HepG2 (cell line): ENCODE data around the gene GPHN. TPM values are rescaled to one million over a fixed set of nuclear protein-coding genes. Genes with fewer than 3 reads are reported as not detected.

Experiments
- ATAC-seq: fragments of 200-7000 bp; cut with Tn5 transposase; 3 replicates; pipeline ENCODE4 v1.9.1; 2020; ENCODE audit warnings: mild to moderate bottlenecking, moderate library complexity
- BruUV-seq: library from RNA; stranded (reverse); fragments of 400-500 nt; replicated peaks from 2 replicates; lab custom pipeline; 2021; lab: Mats Ljungman, UMichigan
- CTCF ChIA-PET: fragments of 300-600 bp; formaldehyde crosslinking; extraction: SDS; loops from one replicate; lab custom pipeline; 2021; ENCODE audit warnings: low total read pairs, inconsistent platforms, low intra/inter-chr PET ratio; lab: Yijun Ruan, JAX
- POLR2A ChIA-PET: fragments of 350-600 bp; sonication (Branson Sonifier 250); formaldehyde crosslinking; loops from one replicate; lab custom pipeline; 2020; ENCODE audit warnings: antibody characterized with exemption, inconsistent platforms; lab: Yijun Ruan, JAX
- DNase-seq: peaks from one replicate; pipeline ENCODE4 v3.0.0-alpha.2; 2015; ENCODE audit warnings: low spot score
- FAIRE-seq: peaks from 3 replicates; lab custom pipeline; 2011; peaks lifted over from hg19 to GRCh38; lab: Jason Lieb, UNC
- H2AFZ ChIP-seq: one replicate; pipeline ENCODE4 v1.6.1; 2011; ENCODE audit warnings: low read length, inconsistent platforms
- H3K27ac ChIP-seq: fragments of 300-600 bp; 3 replicates; pipeline ENCODE4 v1.8.0; 2011; ENCODE audit warnings: mixed run types, mild to moderate bottlenecking, mixed read lengths, low read length, inconsistent platforms; ENCODE audit not compliant: insufficient read depth; ENCODE audit errors: extremely low read length
- H3K27me3 ChIP-seq, 2 experiments: fragments of 200-600 bp in 1 of 2; 2 replicates in 1 of 2; 3 replicates in 1 of 2; pipeline versions ENCODE4 v1.6.0 to v1.8.0; 2011; ENCODE audit warnings: low read length in 2 of 2, mild to moderate bottlenecking in 2 of 2, moderate library complexity in 2 of 2, inconsistent platforms in 1 of 2; ENCODE audit not compliant: insufficient read depth in 2 of 2, control insufficient read depth in 1 of 2
- H3K36me3 ChIP-seq, 2 experiments: fragments of 200-600 bp in 1 of 2; replicated peaks in 1 of 2; 2 replicates in 1 of 2; 3 replicates in 1 of 2; pipeline versions ENCODE4 v1.5.1 to v1.8.0; 2011; ENCODE audit warnings: low read length in 2 of 2, inconsistent platforms in 1 of 2; ENCODE audit not compliant: insufficient read depth in 2 of 2, control insufficient read depth in 1 of 2
- H3K4me1 ChIP-seq: 2 replicates; pipeline ENCODE4 v1.5.1; 2012; ENCODE audit warnings: low read length, inconsistent platforms; ENCODE audit not compliant: insufficient read depth
- H3K4me2 ChIP-seq: 2 replicates; pipeline ENCODE4 v1.6.0; 2011; ENCODE audit warnings: low read depth, low read length, inconsistent platforms
- H3K4me3 ChIP-seq, 3 experiments: fragments of 200-600 bp in 1 of 3; sonication (generic), shearing (Covaris generic) in 1 of 3; replicated peaks in 1 of 3; 2 replicates each; pipeline ENCODE4 v1.5.1; 2011 to 2016; ENCODE audit warnings: low read length in 3 of 3, inconsistent platforms in 2 of 3, low read depth in 2 of 3, mild to moderate bottlenecking in 2 of 3, control low read depth in 1 of 3, mixed read lengths in 1 of 3; ENCODE audit not compliant: insufficient read depth in 1 of 3
- H3K79me2 ChIP-seq: one replicate; pipeline ENCODE4 v1.6.1; 2011; ENCODE audit warnings: low read length, inconsistent platforms; ENCODE audit not compliant: insufficient read depth
- H3K9ac ChIP-seq: 2 replicates; pipeline ENCODE4 v1.6.0; 2011; ENCODE audit warnings: mild to moderate bottlenecking, low read depth, low read length, inconsistent platforms; ENCODE audit not compliant: insufficient read depth
- H3K9me3 ChIP-seq: 2 replicates; pipeline ENCODE4 v1.5.1; 2012; ENCODE audit warnings: mild to moderate bottlenecking, low read length
- H4K20me1 ChIP-seq: 2 replicates; pipeline ENCODE4 v1.6.0; 2011; ENCODE audit warnings: inconsistent platforms, mild to moderate bottlenecking, low read length, moderate library complexity; ENCODE audit not compliant: insufficient read depth
- CREB1 ChIP-seq, 2 experiments: fragments of 450-650 bp in 1 of 2; IDR thresholded peaks; 2 replicates each; pipeline ENCODE4 v1.6.1; 2016 to 2017; ENCODE audit warnings: control low read depth in 1 of 2, mild to moderate bottlenecking in 1 of 2, missing compliant biosample characterization in 1 of 2, missing genetic modification characterization in 1 of 2
- DPF2 ChIP-seq: sonication (generic); formaldehyde crosslinking; IDR thresholded peaks from 2 replicates; pipeline ENCODE4 v1.4.0; 2020; ENCODE audit warnings: mild to moderate bottlenecking, low read depth, missing genetic modification reagents, borderline replicate concordance
- FOXA1 ChIP-seq, 2 experiments: fragments of 450-650 bp in 1 of 2; sonication (generic) in 1 of 2; formaldehyde crosslinking in 1 of 2; IDR thresholded peaks; 2 replicates each; pipeline versions ENCODE4 v1.4.0 to v1.6.1; 2016 to 2020; ENCODE audit warnings: missing genetic modification reagents in 1 of 2
- GZF1 ChIP-seq: sonication (generic); formaldehyde crosslinking; IDR thresholded peaks from 2 replicates; pipeline ENCODE4 v1.5.1; 2020; ENCODE audit warnings: mild to moderate bottlenecking, missing genetic modification reagents
- IKZF1 ChIP-seq: fragments of 450-650 bp; IDR thresholded peaks from 2 replicates; pipeline ENCODE4 v1.7.1; 2016
- JARID2 ChIP-seq: sonication (generic); formaldehyde crosslinking; IDR thresholded peaks from 2 replicates; pipeline ENCODE4 v1.8.1; 2023; ENCODE audit warnings: missing genetic modification reagents, inconsistent platforms; ENCODE audit not compliant: insufficient replicate concordance
- KDM1A ChIP-seq: IDR thresholded peaks from 2 replicates; pipeline ENCODE4 v1.6.1; 2016; ENCODE audit warnings: missing compliant biosample characterization
- NFE2L2 ChIP-seq: fragments of 150-350 bp; IDR thresholded peaks from 2 replicates; pipeline ENCODE4 v1.6.1; 2014; ENCODE audit warnings: low read length
- REXO4 ChIP-seq: sonication (generic); formaldehyde crosslinking; IDR thresholded peaks from 2 replicates; pipeline ENCODE4 v1.8.0; 2022; ENCODE audit warnings: missing genetic modification reagents, mild to moderate bottlenecking, borderline replicate concordance
- TCF7L2 ChIP-seq: IDR thresholded peaks from 2 replicates; pipeline ENCODE4 v1.6.1; 2011; ENCODE audit warnings: mild to moderate bottlenecking, low read depth, low read length, moderate library complexity
- ZBTB1 ChIP-seq: sonication (generic); formaldehyde crosslinking; IDR thresholded peaks from 2 replicates; pipeline ENCODE4 v1.4.0; 2020; ENCODE audit warnings: missing genetic modification reagents, borderline replicate concordance
- ZFP1 ChIP-seq: IDR thresholded peaks from 2 replicates; pipeline ENCODE4 v1.6.1; 2016
- ZNF256 ChIP-seq: sonication (generic); formaldehyde crosslinking; conservative IDR thresholded peaks from 2 replicates; pipeline ENCODE4 v1.4.0; 2020; ENCODE audit warnings: missing genetic modification reagents
- ZNF335 ChIP-seq: sonication (generic); formaldehyde crosslinking; IDR thresholded peaks from 2 replicates; pipeline ENCODE4 v1.4.0; 2020; ENCODE audit warnings: missing genetic modification reagents
- ZNF441 ChIP-seq: sonication (generic); formaldehyde crosslinking; IDR thresholded peaks from 2 replicates; pipeline ENCODE4 v1.7.0; 2021; ENCODE audit warnings: missing genetic modification reagents, borderline replicate concordance
- ZNF75D ChIP-seq: sonication (generic); formaldehyde crosslinking; IDR thresholded peaks from 2 replicates; pipeline ENCODE4 v1.8.1; 2023; ENCODE audit warnings: missing genetic modification reagents, mild to moderate bottlenecking, borderline replicate concordance
- WGBS: methylation state at CpG from one replicate; pipeline ENCODE4 v1.1.6; 2017; ENCODE audit warnings: low lambda C conversion rate; 5-methylcytosine and 5-hydroxymethylcytosine counted together
- in situ Hi-C: cut with HindIII; loops from 2 replicates; pipeline ENCODE4 v1.10.0; 2017; ENCODE audit warnings: low pct_unique_long_range_greater_than_20kb; ENCODE audit not compliant: extremely low pct_ligation_motif_present
- intact Hi-C: fragments of 100-400 bp; cut with micrococcal nuclease; formaldehyde crosslinking; loops from one replicate; pipeline ENCODE4 v1.10.0; 2022; ENCODE audit not compliant: unreplicated experiment
- polyA plus RNA-seq, 8 experiments: library from polyadenylated mRNA; depleted of rRNA in 3 of 8; stranded (reverse) in 7 of 8; unstranded in 1 of 8; fragments of >200 nt; fragmentation: Illumina TruSeq in 4 of 8; extraction: Trizol in 4 of 8; gene quantifications; 2 replicates each; pipeline versions ENCODE4 v1.2.1 to v1.2.3, GENCODE V29; 2011 to 2016; ENCODE audit warnings: low read depth in 4 of 8, missing spikeins in 1 of 8, mixed read lengths in 1 of 8; ENCODE audit not compliant: insufficient read depth in 1 of 8
- total RNA-seq, 5 experiments: library from RNA; depleted of rRNA; stranded (reverse); fragments of >200 nt; fragmentation: Illumina TruSeq; extraction: Trizol; gene quantifications; 2 replicates each; pipeline ENCODE4 v1.2.3, GENCODE V29; 2016; ENCODE audit warnings: low read depth in 1 of 5
- TF ChIP-seq, protein P1 (sequence below): sonication (generic); formaldehyde crosslinking; IDR thresholded peaks from 2 replicates; pipeline ENCODE4 v1.5.1; 2020; ENCODE audit warnings: missing genetic modification reagents, mild to moderate bottlenecking, borderline replicate concordance
- TF ChIP-seq, protein P2 (sequence below): IDR thresholded peaks from 2 replicates; pipeline ENCODE4 v1.6.1; 2012; ENCODE audit warnings: inconsistent platforms
- TF ChIP-seq, protein P3 (sequence below): sonication (generic); formaldehyde crosslinking; conservative IDR thresholded peaks from 2 replicates; pipeline ENCODE4 v1.8.1; 2023; ENCODE audit warnings: missing genetic modification reagents

The GPHN gene
- total and polyA plus RNA-seq, 2 of the 13 experiments (the other 11 are each of a cell fraction or from before 2014, with no cell fraction given): 12.7 to 19.2 TPM

DNA sequence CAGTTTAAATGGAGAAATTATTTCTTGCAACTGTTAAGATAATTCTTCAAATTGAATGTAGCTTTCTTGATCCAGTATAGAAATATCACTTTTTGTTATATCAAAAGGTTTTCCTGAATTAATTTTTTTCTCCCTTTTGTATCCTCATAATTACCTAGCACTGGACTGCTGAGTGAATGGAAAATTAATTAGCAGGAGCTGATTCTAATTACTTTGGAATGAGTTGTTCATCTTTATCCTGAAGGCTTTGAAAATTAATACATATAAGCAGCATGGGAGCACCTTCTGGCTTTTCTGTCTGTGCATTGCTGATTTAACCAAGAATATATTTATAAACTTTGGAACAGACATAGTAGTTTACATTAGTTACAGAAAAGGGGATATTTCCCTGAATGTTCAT, 373.6 kb downstream of the GPHN start:
- ATAC-seq (no peak), FAIRE-seq (no peak), DNase-seq (no peak)
- Histone ChIP-seq H3K4me1 (no peaks in the 10 kb centered on the region), H3K9ac (no peak overlapping the region), H3K36me3 (no peaks in the 10 kb centered on the region), H3K27ac (no peak overlapping the region), H3K27me3 (no peaks in the 10 kb centered on the region), H3K4me3 (no peak overlapping the region), H3K4me2 (no peak overlapping the region), H4K20me1 (no peaks in the 10 kb centered on the region), H3K79me2 (no peaks in the 10 kb centered on the region), H2AFZ (no peak overlapping the region), H3K9me3 (no peaks in the 10 kb centered on the region; the same call in 1 of the 2 replicates)
- intact Hi-C loops (no loop called here), in situ Hi-C loops (no loop called here)
- TF ChIP-seq GZF1 (CRISPR knock-in tag): no peak
- TF ChIP-seq JARID2 (CRISPR knock-in tag): no peak
- no peak for TF ChIP-seq ZNF441 (CRISPR knock-in tag)
- no peak for TF ChIP-seq REXO4 (CRISPR knock-in tag)
- no peak for TF ChIP-seq IKZF1
- TF ChIP-seq ZNF256: no peak
- TF ChIP-seq FOXA1 (IDR thresholded peaks at IDR 0.05): no peak
- no peak for TF ChIP-seq FOXA1 (CRISPR knock-in tag; IDR thresholded peaks at IDR 0.05)
- no peak for TF ChIP-seq ZNF75D (CRISPR knock-in tag)
- ChIA-PET POLR2A (no interaction called here), CTCF (no interaction called here)
- BruUV-seq: no TSS peak

DNA sequence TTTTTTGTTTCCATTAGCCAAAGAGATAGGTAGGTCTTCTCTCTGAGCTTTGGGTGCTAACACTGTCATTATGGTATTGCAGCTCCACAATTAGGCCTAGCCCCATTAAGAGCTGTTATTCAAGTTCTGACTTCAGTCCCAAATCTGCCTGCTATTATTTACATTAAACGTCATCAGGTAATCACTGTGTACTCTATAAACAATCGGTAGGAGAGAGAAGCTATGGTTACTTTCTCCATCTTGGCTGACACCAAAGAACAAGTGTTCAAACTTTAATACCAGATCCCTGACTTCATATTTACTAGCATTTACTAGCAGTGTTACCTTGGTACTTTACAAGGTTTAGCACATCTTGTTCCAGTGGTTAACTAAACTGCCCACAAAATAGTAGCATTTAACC, 376.2 kb downstream of the GPHN start:
- Histone ChIP-seq H3K4me1 (no peaks in the 10 kb centered on the region), H4K20me1 (no peaks in the 10 kb centered on the region), H3K36me3 (no peaks in the 10 kb centered on the region), H3K27ac (no peak overlapping the region), H2AFZ (no peak overlapping the region), H3K4me3 (no peak overlapping the region), H3K9ac (no peak overlapping the region), H3K9me3 (no peaks in the 10 kb centered on the region), H3K79me2 (no peaks in the 10 kb centered on the region), H3K27me3 (no peaks in the 10 kb centered on the region), H3K4me2 (no peak overlapping the region)
- FAIRE-seq (no peak), ATAC-seq (no peak), DNase-seq (no peak)
- in situ Hi-C loops (no loop called here), intact Hi-C loops (no loop called here)
- BruUV-seq: no TSS peak
- ChIA-PET POLR2A (no interaction called here), CTCF (no interaction called here)
- WGBS: 97% methylated on average over 2 of the region's 2 CpGs
- TF ChIP-seq DPF2 (CRISPR knock-in tag): no peak
- no peak for TF ChIP-seq ZNF335
- TF ChIP-seq, protein P1, sequence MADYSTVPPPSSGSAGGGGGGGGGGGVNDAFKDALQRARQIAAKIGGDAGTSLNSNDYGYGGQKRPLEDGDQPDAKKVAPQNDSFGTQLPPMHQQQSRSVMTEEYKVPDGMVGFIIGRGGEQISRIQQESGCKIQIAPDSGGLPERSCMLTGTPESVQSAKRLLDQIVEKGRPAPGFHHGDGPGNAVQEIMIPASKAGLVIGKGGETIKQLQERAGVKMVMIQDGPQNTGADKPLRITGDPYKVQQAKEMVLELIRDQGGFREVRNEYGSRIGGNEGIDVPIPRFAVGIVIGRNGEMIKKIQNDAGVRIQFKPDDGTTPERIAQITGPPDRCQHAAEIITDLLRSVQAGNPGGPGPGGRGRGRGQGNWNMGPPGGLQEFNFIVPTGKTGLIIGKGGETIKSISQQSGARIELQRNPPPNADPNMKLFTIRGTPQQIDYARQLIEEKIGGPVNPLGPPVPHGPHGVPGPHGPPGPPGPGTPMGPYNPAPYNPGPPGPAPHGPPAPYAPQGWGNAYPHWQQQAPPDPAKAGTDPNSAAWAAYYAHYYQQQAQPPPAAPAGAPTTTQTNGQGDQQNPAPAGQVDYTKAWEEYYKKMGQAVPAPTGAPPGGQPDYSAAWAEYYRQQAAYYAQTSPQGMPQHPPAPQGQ: no peak
- TF ChIP-seq CREB1 (IDR thresholded peaks at IDR 0.05): no peak
- no peak for TF ChIP-seq CREB1 (CRISPR knock-in tag; IDR thresholded peaks at IDR 0.05)
- no peak for TF ChIP-seq ZFP1 (CRISPR knock-in tag)
- TF ChIP-seq, protein P2, sequence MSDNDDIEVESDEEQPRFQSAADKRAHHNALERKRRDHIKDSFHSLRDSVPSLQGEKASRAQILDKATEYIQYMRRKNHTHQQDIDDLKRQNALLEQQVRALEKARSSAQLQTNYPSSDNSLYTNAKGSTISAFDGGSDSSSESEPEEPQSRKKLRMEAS: no peak
- TF ChIP-seq, protein P3, sequence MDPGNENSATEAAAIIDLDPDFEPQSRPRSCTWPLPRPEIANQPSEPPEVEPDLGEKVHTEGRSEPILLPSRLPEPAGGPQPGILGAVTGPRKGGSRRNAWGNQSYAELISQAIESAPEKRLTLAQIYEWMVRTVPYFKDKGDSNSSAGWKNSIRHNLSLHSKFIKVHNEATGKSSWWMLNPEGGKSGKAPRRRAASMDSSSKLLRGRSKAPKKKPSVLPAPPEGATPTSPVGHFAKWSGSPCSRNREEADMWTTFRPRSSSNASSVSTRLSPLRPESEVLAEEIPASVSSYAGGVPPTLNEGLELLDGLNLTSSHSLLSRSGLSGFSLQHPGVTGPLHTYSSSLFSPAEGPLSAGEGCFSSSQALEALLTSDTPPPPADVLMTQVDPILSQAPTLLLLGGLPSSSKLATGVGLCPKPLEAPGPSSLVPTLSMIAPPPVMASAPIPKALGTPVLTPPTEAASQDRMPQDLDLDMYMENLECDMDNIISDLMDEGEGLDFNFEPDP (CRISPR knock-in tag): no peak
- no peak for TF ChIP-seq KDM1A (CRISPR knock-in tag)
- no peak for TF ChIP-seq NFE2L2
- TF ChIP-seq TCF7L2: no peak
- TF ChIP-seq ZBTB1 (CRISPR knock-in tag): no peak
